ENCODE data around the gene COMT.
"Not testable (repeated sequence)": the region's sequence is repeated elsewhere in the genome, so short reads cannot be mapped to it uniquely, and the experiment has no call there.

The COMT gene

GRCh38 chr22:19907902-19908301 lies 33.7 kb upstream of the COMT start:
- not testable (repeated sequence) for DNase-seq (ENCODE audit: low read depth in 2 of 2)

- DNase-seq (ENCODE audit: low read depth in 2 of 2): peak; percentile 64 to 66
Measured at GRCh38 chr22:19909350-19910179, 32.0 kb upstream of the COMT start.

GRCh38 chr22:19910180-19910744 lies 31.3 kb upstream of the COMT start:
- no peak for DNase-seq (ENCODE audit: low read depth in 2 of 2)

- no peak for DNase-seq (ENCODE audit: low read depth in 2 of 2)
Measured at GRCh38 chr22:19911540-19912270, 29.9 kb upstream of the COMT start.

GRCh38 chr22:19912271-19912999 lies 29.1 kb upstream of the COMT start:
- DNase-seq (ENCODE audit: low read depth in 2 of 2): no peak

- DNase-seq (ENCODE audit: low read depth in 2 of 2): no peak
Measured at GRCh38 chr22:19913337-19913936, 28.1 kb upstream of the COMT start.

GRCh38 chr22:19914201-19914943 lies 27.2 kb upstream of the COMT start:
- no peak for DNase-seq (ENCODE audit: low read depth in 2 of 2)

- DNase-seq (ENCODE audit: low read depth in 2 of 2): no peak
Measured at GRCh38 chr22:19915287-19915954, 26.2 kb upstream of the COMT start.

GRCh38 chr22:19916006-19916405 lies 25.6 kb upstream of the COMT start:
- DNase-seq (ENCODE audit: low read depth in 2 of 2): no peak

- DNase-seq (ENCODE audit: low read depth in 2 of 2): no peak
Measured at GRCh38 chr22:19916941-19917340, 24.6 kb upstream of the COMT start.

GRCh38 chr22:19917389-19918138 lies 24.0 kb upstream of the COMT start:
- no peak for DNase-seq (ENCODE audit: low read depth in 2 of 2)

GRCh38 chr22:19918332-19919106 lies 23.1 kb upstream of the COMT start:
- DNase-seq (ENCODE audit: low read depth in 2 of 2): no peak

- DNase-seq (ENCODE audit: low read depth in 2 of 2): no peak
Measured at GRCh38 chr22:19919701-19920363, 21.7 kb upstream of the COMT start.

GRCh38 chr22:19921544-19922081 lies 20.0 kb upstream of the COMT start:
- no peak for DNase-seq (ENCODE audit: low read depth in 2 of 2)

GRCh38 chr22:19923914-19924513 lies 17.6 kb upstream of the COMT start:
- no peak for DNase-seq (ENCODE audit: low read depth in 2 of 2)

GRCh38 chr22:19926028-19926427 lies 15.5 kb upstream of the COMT start:
- not testable (repeated sequence) for DNase-seq (ENCODE audit: low read depth in 2 of 2)

- DNase-seq (ENCODE audit: low read depth in 2 of 2): no peak
Measured at GRCh38 chr22:19927696-19928095, 13.9 kb upstream of the COMT start.

GRCh38 chr22:19928207-19928606 lies 13.4 kb upstream of the COMT start:
- DNase-seq (ENCODE audit: low read depth in 2 of 2): no peak

All from activated CD8-positive, alpha-beta memory T cell treated with anti-CD3 and anti-CD28 coated beads for 4 hours (primary cell).